Activated CD8-positive, alpha-beta memory T cell treated with anti-CD3 and anti-CD28 coated beads for 36 hours (primary cell): ENCODE data around the gene SH2D3A. TPM values are rescaled to one million over a fixed set of nuclear protein-coding genes. Genes with fewer than 3 reads are reported as not detected.

ENCODE experiments used
- CTCF ChIA-PET: fragments of 350-600 bp; sonication (Branson Sonifier 250); formaldehyde crosslinking; loops from one replicate; lab custom pipeline; 2021; ENCODE audit warnings: antibody characterized with exemption; lab: Charles Lee
- POLR2A ChIA-PET: fragments of 350-600 bp; sonication (Branson Sonifier 250); formaldehyde crosslinking; loops from one replicate; lab custom pipeline; 2021; ENCODE audit warnings: antibody characterized with exemption; lab: Charles Lee
- total RNA-seq, 2 experiments: library from RNA; stranded (reverse); gene quantifications; one replicate each; pipeline ENCODE4 v1.2.3, GENCODE V29; 2021

SH2D3A gene
- total RNA-seq, 2 experiments from 2014 or later, result 18.1 to 20.3 TPM

DNA sequence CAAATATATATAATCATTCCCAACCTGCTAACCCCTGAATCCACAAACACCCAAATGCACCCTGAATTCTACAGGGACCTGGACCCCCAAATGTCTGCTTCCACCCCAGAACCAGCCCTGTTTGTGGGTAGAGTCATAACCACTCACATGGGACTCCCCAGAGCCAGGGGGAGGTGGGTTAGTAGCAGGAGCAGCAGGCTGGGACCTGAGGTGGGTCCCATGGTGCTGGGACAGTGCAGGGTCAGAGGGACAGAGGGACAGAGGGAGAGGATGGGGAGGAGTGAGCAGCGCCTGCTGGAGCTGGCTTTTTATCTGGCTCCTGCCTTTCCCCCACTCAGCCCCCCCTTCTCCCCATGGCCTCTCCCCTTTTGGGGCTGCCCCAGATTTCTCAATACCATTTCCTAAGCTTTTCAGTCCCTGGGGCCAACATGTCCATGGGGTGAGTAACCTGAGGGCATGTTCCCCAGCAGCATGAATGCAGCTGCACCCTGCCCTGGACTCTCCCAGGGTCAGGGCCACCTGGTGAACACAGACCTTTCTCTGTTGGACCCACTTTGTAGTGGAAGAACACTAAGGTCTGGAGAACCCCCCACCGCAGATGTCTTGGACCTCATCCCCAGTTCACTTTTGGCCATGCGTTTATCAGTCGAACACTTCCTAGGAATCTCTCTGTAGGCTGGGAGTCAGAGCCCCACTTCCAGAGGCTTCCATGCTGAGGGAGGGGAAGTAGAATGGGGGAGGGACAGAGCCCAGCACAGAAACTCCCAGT lies 46.7 kb downstream of the SH2D3A start, which contains the start of gene C3:
Gene C3 (minus strand): TSS at position 282 of the 769 bp plus-strand sequence. CDS start 61 bp downstream, at position 221.
- CTCF ChIA-PET, result no interaction called here
- POLR2A ChIA-PET, result no interaction called here

DNA sequence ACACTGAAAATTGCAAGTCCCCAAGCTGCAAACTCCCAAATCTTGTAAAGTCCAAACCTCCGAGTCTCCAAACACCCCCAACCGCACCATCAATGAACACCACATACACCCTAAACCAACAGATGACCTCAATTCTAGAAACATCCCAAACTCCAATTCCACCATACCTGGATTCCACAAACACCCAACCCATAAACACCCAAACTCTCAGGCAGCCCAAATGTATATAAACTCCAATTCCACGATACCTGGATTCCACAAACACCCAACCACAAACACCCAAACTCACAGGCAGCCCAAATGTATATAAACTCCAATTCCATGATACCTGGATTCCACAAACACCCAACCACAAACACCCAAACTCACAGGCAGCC lies 47.3 kb downstream of the SH2D3A start:
- CTCF ChIA-PET, result no interaction called here
- POLR2A ChIA-PET, result no interaction called here

- ChIA-PET CTCF (no interaction called here), POLR2A (no interaction called here)
Measured at GRCh38 chr19:6719540-6719861, 47.7 kb downstream of the SH2D3A start.

DNA sequence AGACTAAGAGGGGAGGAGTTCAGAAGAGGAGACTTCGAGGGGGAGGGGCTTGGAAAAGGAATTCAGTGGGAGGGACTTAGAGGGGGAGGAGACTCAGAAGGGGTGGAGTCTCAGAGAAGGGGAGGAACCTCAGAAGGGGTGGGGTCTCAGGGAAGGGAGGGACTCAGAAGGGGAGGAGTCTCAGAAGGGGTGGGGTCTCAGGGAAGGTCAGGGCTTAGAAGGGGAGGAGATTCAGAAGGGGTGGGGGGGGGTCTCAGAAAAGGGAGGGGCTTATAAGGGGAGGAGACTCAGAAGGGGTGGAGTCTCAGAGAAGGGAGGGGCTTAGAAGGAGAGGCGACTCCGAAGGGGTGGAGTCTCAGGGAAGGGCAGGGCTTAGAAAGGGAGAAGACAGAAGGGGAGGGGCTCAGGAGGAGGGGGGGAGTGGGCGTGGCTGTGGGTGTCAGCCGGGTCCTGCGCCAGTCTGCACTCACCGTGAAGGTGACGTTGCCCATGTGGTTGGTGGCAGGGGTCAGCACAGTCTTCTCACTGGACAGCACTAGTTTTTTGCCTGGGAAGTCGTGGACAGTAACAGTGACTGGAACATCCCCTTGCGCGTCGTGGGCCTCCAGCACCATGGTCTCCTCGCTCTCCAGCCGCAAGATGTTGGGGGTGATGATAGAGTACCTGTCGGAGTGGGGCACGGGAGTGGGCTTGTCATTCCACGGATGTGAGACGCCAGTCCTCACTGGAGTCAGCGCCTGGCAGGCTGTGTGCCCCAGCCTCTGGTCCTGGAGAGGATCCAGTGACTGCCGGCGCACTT lies 48.3 kb downstream of the SH2D3A start:
- ChIA-PET POLR2A (no interaction called here), CTCF (interaction anchor here (0.6 kb wide), 1 partner anchor 198 kb away, joined by 3 read pairs; no protein-coding TSS in a partner anchor)

- POLR2A ChIA-PET, result no interaction called here
- CTCF ChIA-PET, result interaction anchor here (0.6 kb wide), 1 partner anchor 197 kb away, joined by 3 read pairs; no protein-coding TSS in a partner anchor
Measured at GRCh38 chr19:6718111-6718740, 49.0 kb downstream of the SH2D3A start.

- CTCF ChIA-PET, result no interaction called here
- POLR2A ChIA-PET, result no interaction called here
Measured at GRCh38 chr19:6717441-6717971, 49.7 kb downstream of the SH2D3A start.

GRCh38 chr19:6717036-6717435 lies 50.2 kb downstream of the SH2D3A start:
- POLR2A ChIA-PET, result no interaction called here
- CTCF ChIA-PET, result interaction anchor here (1.5 kb wide), 1 partner anchor 19 kb away, joined by 4 read pairs; no protein-coding TSS in a partner anchor

DNA sequence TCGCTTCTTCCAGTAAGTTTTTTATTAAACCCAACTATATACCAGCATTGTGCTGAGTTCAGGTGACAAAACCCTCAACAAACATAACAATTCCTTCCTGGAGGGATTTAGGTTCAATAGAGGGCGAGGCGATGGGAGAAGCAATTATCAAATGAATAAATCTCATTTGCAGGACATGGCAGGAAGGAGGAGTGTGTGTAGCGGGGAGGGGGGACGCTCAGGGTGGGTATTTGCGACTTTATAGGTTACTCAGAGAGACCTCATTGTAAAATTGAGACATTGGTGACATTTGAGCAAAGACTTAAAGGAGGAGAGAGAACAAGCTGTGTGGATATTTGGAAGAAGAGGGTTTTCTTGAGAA lies 50.6 kb downstream of the SH2D3A start:
- ChIA-PET POLR2A (no interaction called here), CTCF (interaction anchor here (1.5 kb wide), 1 partner anchor 19 kb away, joined by 4 read pairs; no protein-coding TSS in a partner anchor)

DNA sequence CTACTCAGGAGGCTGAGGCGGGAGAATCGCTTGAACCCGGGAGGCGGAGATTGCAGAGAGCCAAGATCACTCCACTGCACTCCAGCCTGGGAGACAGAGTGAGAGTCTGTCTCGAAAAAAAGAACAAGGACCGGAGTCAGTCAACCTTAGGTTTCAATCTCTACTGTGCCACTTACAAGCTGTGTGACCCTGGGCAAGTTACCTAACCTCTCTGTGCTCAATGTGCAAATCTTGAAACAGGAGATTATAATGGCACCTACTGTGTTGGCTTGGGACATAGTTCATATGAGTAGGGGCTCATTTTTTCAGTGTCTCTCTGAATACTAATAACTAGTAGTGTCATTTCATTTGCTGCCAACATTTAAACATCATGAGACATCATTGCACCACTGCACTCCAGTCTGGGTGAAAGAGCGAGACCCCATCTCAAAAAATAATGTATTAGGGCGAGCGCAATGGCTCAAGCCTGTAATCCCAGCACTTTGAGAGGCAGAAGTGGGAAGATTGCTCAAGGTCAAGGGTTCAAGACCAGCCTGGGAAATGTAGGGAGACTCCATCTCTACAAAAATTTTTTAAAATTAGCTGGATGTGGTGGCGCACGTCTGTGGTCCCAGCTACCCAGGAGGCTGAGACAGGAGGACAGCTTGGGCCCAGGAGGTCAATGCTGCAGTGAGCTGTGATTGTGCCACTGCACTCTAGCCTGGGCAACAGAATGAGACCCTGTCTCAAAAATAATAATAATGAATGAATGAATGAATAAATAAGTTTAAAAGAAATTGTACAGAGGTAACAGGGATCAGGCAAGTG lies 52.3 kb downstream of the SH2D3A start:
- ChIA-PET CTCF (no interaction called here), POLR2A (interaction anchor here (0.6 kb wide), 1 partner anchor 15 kb away, joined by 3 read pairs; no protein-coding TSS in a partner anchor)

DNA sequence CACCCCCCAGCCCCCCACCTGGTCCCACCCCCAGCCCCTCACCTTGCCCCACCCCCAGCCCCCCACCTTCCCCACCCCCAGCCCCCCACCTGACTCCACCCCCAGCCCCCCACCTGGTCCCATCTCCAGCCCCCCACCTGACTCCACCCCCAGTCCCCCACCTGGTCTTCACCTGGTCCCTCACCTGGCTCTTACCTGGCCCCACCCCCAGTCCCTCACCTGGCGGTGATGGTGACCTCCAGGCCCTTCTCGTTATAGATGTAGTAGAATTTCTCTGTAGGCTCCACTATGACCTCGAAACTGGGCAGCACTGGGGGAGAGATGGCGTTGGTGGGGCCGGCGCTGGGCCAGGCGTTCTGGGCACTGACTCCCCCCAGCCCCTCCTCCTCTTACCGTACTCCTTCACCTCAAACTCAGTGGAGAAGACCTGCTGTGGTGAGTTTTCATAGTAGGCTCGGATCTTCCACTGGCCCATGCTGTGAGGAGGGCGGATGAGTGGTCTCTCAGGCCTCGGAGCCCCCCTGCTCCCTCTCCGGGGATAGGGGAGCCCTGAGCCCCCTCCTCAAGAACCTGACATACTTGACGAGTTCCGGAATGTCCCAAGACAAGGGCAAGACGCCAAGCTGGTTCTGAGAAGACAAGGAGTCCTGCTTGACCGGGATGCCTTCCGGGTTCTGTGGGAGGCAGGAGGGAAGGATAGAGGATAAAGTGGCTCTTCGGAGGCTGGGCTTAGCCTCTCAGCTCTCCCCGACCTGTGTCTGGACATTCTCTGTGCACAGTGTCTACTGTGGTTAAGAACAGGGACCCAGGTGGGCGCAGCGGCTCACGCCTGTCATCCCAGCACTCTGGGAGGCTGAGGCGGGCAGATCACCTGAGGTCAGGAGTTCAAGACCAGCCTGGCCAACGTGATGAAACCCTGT lies 53.2 kb downstream of the SH2D3A start:
- CTCF ChIA-PET, result no interaction called here
- POLR2A ChIA-PET, result no interaction called here

DNA sequence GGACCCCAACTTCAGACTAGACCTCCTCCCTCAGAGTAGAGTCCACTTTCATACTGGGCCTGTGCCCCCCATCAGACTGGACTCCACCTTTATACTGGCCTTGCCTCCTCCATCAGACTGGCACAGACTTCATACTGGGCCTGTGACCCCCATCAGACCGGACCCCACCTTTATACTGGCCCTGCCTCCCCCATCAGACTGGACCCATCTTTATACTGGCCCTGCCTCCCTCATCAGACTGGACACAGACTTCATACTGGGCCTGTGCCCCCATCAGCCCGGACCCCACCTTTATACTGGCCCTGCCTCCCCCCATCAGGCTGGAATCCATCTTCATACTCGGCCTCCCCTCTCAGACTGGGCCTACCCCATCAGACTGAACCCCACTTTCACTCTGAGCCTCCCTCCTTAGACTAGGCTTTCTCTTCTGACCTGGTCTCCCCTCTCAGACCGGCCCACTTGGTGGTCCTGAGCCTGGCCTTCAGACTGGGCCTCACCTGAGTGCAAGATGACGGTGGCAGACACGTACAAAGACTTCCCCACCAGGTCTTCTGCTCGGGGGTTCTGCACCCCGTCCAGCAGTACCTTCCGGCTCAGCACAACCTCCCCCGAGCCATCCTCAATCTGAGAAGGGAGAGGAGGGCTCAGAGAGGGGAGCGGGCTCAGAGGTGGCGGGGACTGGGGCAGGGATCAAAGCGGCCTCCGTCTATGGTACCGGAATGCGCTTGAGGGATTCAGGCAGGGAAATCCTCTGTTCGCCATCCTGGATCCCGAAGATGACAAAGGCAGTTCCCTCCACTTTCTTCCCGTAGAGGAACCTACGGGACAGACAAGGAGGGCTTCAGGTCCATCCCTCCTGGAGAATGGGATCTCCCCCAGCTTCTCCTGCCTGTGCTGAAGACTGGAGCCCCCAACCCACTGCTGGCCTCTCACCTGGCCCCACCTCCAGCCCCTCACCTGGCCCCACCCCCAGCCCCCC lies 54.3 kb downstream of the SH2D3A start:
- ChIA-PET CTCF (no interaction called here), POLR2A (no interaction called here)

- ChIA-PET CTCF (no interaction called here), POLR2A (no interaction called here)
Measured at GRCh38 chr19:6712231-6712630, 55.0 kb downstream of the SH2D3A start.

DNA sequence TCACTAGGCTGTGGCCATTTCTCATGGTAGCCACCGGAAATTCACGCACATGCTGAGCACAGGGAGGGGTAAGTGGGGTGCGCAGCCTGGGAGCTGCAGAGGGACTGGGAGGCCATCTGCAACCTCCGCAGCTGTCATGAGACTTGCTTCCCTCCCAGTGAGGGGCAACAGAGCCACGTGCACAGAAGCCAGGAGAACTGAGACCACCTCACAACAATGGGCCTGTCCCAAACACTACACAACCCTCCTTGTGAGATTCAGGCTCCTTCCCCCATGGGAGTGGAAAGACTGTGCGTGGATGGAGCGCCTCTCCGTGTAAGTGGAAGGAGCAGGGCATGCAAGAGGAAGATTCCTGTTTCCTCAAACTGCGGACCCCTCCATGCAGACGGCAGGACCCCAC lies 55.6 kb downstream of the SH2D3A start:
- CTCF ChIA-PET, result no interaction called here

GRCh38 chr19:6711078-6711361 lies 56.2 kb downstream of the SH2D3A start:
- POLR2A ChIA-PET, result no interaction called here

More for the DNA sequence above, 55.6 kb downstream of the SH2D3A start:
- POLR2A ChIA-PET, result no interaction called here

DNA sequence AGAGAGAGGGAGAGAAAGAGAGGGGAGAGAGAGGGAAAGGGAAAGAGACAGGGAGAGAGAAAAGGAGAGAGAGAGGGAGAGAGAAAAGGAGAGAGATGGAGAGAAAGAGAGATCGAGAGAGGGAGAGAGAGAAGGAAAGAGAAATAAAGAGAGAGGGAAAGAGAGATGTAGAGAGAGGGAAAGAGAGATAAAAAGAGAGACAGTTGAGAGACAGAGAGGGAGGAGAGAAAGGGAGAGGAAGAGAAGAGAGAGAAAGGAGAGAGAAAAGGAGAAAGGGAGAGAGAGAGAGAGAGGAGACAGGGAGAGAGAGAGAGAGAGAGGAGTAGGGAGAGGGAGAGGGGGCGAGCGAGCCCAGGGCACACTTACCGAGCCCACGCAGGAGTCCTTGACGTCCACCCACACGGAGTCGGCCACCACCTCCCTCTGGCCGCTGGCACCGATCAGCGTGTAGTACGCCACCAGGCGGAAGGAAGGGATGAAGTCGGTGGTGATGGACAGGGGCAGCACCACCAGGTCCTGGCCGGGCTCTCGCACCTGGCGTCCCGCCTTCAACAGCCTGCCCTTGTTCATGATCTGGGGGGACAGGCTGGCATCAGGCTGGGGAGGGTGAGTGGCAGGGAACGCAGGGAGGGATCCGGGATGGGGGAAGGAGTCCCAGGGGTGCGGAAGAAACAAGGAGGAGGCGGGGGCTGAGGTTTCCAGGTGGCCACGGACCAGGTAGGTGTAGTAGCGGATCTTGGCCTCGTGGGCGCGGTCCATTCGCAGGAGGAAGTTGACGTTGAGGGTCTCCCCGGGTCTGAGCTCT lies 56.8 kb downstream of the SH2D3A start:
- ChIA-PET CTCF (no interaction called here), POLR2A (no interaction called here)

More at GRCh38 chr19:6711078-6711361, 56.2 kb downstream of the SH2D3A start:
- CTCF ChIA-PET, result no interaction called here

DNA sequence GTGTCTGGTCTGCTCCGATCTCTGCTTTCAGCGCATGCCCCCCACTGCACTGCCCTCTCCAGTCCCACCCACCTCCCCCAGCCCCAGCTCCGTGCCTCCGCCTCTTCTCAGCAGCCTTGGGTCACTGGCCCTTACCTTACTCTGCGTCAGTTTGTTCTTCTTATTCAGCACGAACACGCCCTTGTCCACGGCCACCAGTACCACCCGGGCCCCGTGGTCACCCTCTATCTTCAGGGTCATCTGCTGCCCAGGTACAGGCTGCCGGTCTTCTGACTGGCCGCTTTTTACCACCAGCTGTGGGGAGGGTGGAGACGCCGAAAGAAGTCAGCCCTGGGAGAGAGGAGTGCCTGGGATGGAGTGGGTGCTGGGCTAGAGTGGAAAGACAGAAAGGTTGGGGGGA lies 57.7 kb downstream of the SH2D3A start:
- POLR2A ChIA-PET, result interaction anchor here (0.5 kb wide), 1 partner anchor 23 kb away, joined by 4 read pairs; no protein-coding TSS in a partner anchor
- CTCF ChIA-PET, result no interaction called here
